HepG2 (cell line): ENCODE data around the gene MEX3D. TPM values are rescaled to one million over a fixed set of nuclear protein-coding genes. Genes with fewer than 3 reads are reported as not detected.

Source experiments
- AGO2 ChIP-seq: fragments of 200-400 bp; formaldehyde crosslinking; optimal IDR thresholded peaks from 2 replicates; pipeline ENCODE3; 2017; ENCODE audit warnings: mild to moderate bottlenecking, low read depth, low read length, moderate library complexity
- GZF1 ChIP-seq: sonication (generic); formaldehyde crosslinking; IDR thresholded peaks from 2 replicates; pipeline ENCODE4 v1.5.1; 2020; ENCODE audit warnings: mild to moderate bottlenecking, missing genetic modification reagents
- IKZF4 ChIP-seq: sonication (generic); formaldehyde crosslinking; IDR thresholded peaks from 2 replicates; pipeline ENCODE4 v1.5.1; 2020; ENCODE audit warnings: borderline replicate concordance, mild to moderate bottlenecking, low read depth, missing genetic modification reagents; ENCODE audit errors: not compliant biosample characterization
- JUN ChIP-seq: sonication (generic); formaldehyde crosslinking; IDR thresholded peaks from 2 replicates; pipeline ENCODE4 v1.4.0; 2020; ENCODE audit warnings: mild to moderate bottlenecking, missing genetic modification reagents
- MED13 ChIP-seq: sonication (generic); formaldehyde crosslinking; IDR thresholded peaks from 2 replicates; pipeline ENCODE4 v1.5.0; 2020; ENCODE audit warnings: missing genetic modification reagents
- MEIS1 ChIP-seq: sonication (generic); formaldehyde crosslinking; IDR thresholded peaks from 2 replicates; pipeline ENCODE4 v1.9.0; 2021; ENCODE audit warnings: mild to moderate bottlenecking, missing genetic modification reagents, moderate library complexity, borderline replicate concordance
- NAIF1 ChIP-seq: sonication (generic); formaldehyde crosslinking; IDR thresholded peaks from 2 replicates; pipeline ENCODE4 v1.5.0; 2020; ENCODE audit warnings: mild to moderate bottlenecking, missing genetic modification reagents, borderline replicate concordance
- PAWR ChIP-seq: sonication (generic); formaldehyde crosslinking; IDR thresholded peaks from 2 replicates; pipeline ENCODE4 v1.4.0; 2020; ENCODE audit warnings: missing genetic modification reagents, mild to moderate bottlenecking, borderline replicate concordance
- PRMT3 ChIP-seq: sonication (generic); formaldehyde crosslinking; IDR thresholded peaks from 2 replicates; pipeline ENCODE4 v1.8.1; 2022; ENCODE audit warnings: low read depth, mild to moderate bottlenecking, moderate library complexity, missing genetic modification reagents, borderline replicate concordance
- TBX2 ChIP-seq: sonication (generic); formaldehyde crosslinking; IDR thresholded peaks from 2 replicates; pipeline ENCODE4 v1.5.0; 2020; ENCODE audit warnings: missing genetic modification reagents, mild to moderate bottlenecking, borderline replicate concordance
- ZFY ChIP-seq: sonication (generic); formaldehyde crosslinking; IDR thresholded peaks from 2 replicates; pipeline ENCODE4 v1.4.0; 2020; ENCODE audit warnings: missing genetic modification reagents
- ZNF143 ChIP-seq: sonication (generic); formaldehyde crosslinking; IDR thresholded peaks from 2 replicates; pipeline ENCODE4 v1.4.0; 2020; ENCODE audit warnings: missing genetic modification reagents
- ZNF230 ChIP-seq: sonication (generic); formaldehyde crosslinking; IDR thresholded peaks from 2 replicates; pipeline ENCODE4 v1.4.0; 2020; ENCODE audit warnings: mild to moderate bottlenecking, missing genetic modification reagents
- ZNF232 ChIP-seq: sonication (generic); formaldehyde crosslinking; IDR thresholded peaks from 2 replicates; pipeline ENCODE4 v1.4.0; 2020; ENCODE audit warnings: missing genetic modification reagents, borderline replicate concordance
- ZNF292 ChIP-seq: sonication (generic); formaldehyde crosslinking; IDR thresholded peaks from 2 replicates; pipeline ENCODE4 v1.8.1; 2022; ENCODE audit warnings: mild to moderate bottlenecking, low read depth, missing genetic modification reagents, borderline replicate concordance
- ZNF446 ChIP-seq: sonication (generic); formaldehyde crosslinking; IDR thresholded peaks from 2 replicates; pipeline ENCODE4 v1.5.0; 2020; ENCODE audit warnings: mild to moderate bottlenecking, missing genetic modification reagents
- ZNF510 ChIP-seq: sonication (generic); formaldehyde crosslinking; IDR thresholded peaks from 2 replicates; pipeline ENCODE4 v1.4.0; 2020; ENCODE audit warnings: low read depth, mild to moderate bottlenecking, missing genetic modification reagents
- ZNF546 ChIP-seq: sonication (generic); formaldehyde crosslinking; conservative IDR thresholded peaks from 2 replicates; pipeline ENCODE4 v1.8.1; 2023; ENCODE audit warnings: mild to moderate bottlenecking, missing genetic modification reagents
- ZNF558 ChIP-seq: sonication (generic); formaldehyde crosslinking; IDR thresholded peaks from 2 replicates; pipeline ENCODE4 v1.9.0; 2022; ENCODE audit warnings: mild to moderate bottlenecking, missing genetic modification reagents, borderline replicate concordance
- ZNF615 ChIP-seq: sonication (generic); formaldehyde crosslinking; IDR thresholded peaks from 2 replicates; pipeline ENCODE4 v1.5.0; 2020; ENCODE audit warnings: mild to moderate bottlenecking, missing genetic modification reagents, borderline replicate concordance
- ZSCAN31 ChIP-seq: sonication (generic); formaldehyde crosslinking; IDR thresholded peaks from 2 replicates; pipeline ENCODE4 v1.5.0; 2020; ENCODE audit warnings: low read depth, mild to moderate bottlenecking, missing genetic modification reagents
- polyA plus RNA-seq, 8 experiments: library from polyadenylated mRNA; depleted of rRNA in 3 of 8; stranded (reverse) in 7 of 8; unstranded in 1 of 8; fragments of >200 nt; fragmentation: Illumina TruSeq in 4 of 8; extraction: Trizol in 4 of 8; gene quantifications; 2 replicates each; pipeline versions ENCODE4 v1.2.1 to v1.2.3, GENCODE V29; 2011 to 2016; ENCODE audit warnings: low read depth in 4 of 8, missing spikeins in 1 of 8, mixed read lengths in 1 of 8; ENCODE audit not compliant: insufficient read depth in 1 of 8
- total RNA-seq, 5 experiments: library from RNA; depleted of rRNA; stranded (reverse); fragments of >200 nt; fragmentation: Illumina TruSeq; extraction: Trizol; gene quantifications; 2 replicates each; pipeline ENCODE4 v1.2.3, GENCODE V29; 2016; ENCODE audit warnings: low read depth in 1 of 5
- TF ChIP-seq, protein P1 (sequence below): sonication (generic); formaldehyde crosslinking; IDR thresholded peaks from 2 replicates; pipeline ENCODE4 v1.5.0; 2020; ENCODE audit warnings: mild to moderate bottlenecking, missing genetic modification reagents
- TF ChIP-seq, protein P2 (sequence below): sonication (generic); formaldehyde crosslinking; IDR thresholded peaks from 2 replicates; pipeline ENCODE4 v1.4.0; 2020; ENCODE audit warnings: missing genetic modification reagents

MEX3D gene
- total and polyA plus RNA-seq, 2 of the 13 experiments (the other 11 are each of a cell fraction or from before 2014, with no cell fraction given): 3.6 to 17.1 TPM

DNA sequence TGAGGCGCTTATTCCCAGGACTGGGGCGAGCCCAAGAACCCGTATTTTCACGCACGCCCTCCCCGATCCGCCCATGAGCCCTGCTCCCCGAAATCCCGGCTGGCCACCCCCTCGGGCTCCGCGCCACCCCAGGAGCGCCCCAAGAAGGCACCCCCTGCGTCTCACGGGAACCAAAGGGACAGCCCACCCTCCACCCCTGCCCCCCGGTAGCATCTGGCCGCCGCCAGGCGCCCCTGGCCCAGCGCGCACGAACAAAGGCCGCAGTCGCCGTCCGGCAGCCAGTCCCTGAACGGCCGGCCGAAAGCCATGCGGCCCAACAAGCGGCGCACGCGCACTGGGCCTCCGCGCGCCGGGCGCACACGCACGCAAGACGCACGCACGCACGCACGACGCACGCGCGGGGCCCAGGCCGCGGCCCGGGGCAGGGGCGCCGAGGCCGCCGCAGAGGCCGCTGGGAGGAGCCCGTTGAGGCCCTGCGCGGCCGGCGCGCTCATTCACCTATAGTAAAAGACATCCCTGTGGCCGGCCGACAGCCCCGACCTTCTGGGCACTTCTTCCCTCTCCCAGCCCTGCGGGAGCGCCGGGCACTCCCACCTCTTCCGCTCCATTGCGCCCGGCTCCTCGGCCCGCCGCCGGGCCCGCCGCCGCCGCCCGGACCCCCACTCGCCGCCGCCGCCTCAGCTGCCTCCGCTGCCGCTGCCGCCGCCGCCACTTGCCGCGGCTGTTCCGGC lies 24.1 kb upstream of the MEX3D start (continued):
- TF ChIP-seq TBX2 (CRISPR knock-in tag) (peak; percentile 48; the same call in 1 of the 2 replicates), NAIF1 (no peak; the same call in 1 of the 2 replicates), MED13 (CRISPR knock-in tag) (no peak), ZNF230 (CRISPR knock-in tag) (0 out of 2 replicates have a peak, but pooled peaks have one; percentile 83), ZNF510 (no peak; the same call in 1 of the 2 replicates), ZNF143 (CRISPR knock-in tag) (peak; percentile 74; the same call in 1 of the 2 replicates), ZSCAN31 (CRISPR knock-in tag) (peak; percentile 34; the same call in 1 of the 2 replicates), ZNF558 (CRISPR knock-in tag) (peak; percentile 85; the same call in 1 of the 2 replicates), PRMT3 (CRISPR knock-in tag) (0 out of 2 replicates have a peak, but pooled peaks have one; percentile 60), ZNF292 (CRISPR knock-in tag) (no peak), AGO2 (peak; percentile 94), JUN (CRISPR knock-in tag) (0 out of 2 replicates have a peak, but pooled peaks have one; percentile 21), IKZF4 (peak; percentile 63), MEIS1 (CRISPR knock-in tag) (peak; percentile 69; the same call in 1 of the 2 replicates), ZFY (CRISPR knock-in tag) (peak; percentile 92), GZF1 (CRISPR knock-in tag) (peak; percentile 20; the same call in 1 of the 2 replicates), ZNF615 (CRISPR knock-in tag) (no peak), ZNF232 (CRISPR knock-in tag) (0 out of 2 replicates have a peak, but pooled peaks have one; percentile 6), ZNF446 (peak; percentile 87), ZNF546 (CRISPR knock-in tag) (no peak), PAWR (CRISPR knock-in tag) (0 out of 2 replicates have a peak, but pooled peaks have one; percentile 80)
- TF ChIP-seq, protein P1, sequence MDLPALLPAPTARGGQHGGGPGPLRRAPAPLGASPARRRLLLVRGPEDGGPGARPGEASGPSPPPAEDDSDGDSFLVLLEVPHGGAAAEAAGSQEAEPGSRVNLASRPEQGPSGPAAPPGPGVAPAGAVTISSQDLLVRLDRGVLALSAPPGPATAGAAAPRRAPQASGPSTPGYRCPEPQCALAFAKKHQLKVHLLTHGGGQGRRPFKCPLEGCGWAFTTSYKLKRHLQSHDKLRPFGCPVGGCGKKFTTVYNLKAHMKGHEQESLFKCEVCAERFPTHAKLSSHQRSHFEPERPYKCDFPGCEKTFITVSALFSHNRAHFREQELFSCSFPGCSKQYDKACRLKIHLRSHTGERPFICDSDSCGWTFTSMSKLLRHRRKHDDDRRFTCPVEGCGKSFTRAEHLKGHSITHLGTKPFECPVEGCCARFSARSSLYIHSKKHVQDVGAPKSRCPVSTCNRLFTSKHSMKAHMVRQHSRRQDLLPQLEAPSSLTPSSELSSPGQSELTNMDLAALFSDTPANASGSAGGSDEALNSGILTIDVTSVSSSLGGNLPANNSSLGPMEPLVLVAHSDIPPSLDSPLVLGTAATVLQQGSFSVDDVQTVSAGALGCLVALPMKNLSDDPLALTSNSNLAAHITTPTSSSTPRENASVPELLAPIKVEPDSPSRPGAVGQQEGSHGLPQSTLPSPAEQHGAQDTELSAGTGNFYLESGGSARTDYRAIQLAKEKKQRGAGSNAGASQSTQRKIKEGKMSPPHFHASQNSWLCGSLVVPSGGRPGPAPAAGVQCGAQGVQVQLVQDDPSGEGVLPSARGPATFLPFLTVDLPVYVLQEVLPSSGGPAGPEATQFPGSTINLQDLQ (CRISPR knock-in tag): no peak; the same call in 1 of the 2 replicates
- TF ChIP-seq, protein P2, sequence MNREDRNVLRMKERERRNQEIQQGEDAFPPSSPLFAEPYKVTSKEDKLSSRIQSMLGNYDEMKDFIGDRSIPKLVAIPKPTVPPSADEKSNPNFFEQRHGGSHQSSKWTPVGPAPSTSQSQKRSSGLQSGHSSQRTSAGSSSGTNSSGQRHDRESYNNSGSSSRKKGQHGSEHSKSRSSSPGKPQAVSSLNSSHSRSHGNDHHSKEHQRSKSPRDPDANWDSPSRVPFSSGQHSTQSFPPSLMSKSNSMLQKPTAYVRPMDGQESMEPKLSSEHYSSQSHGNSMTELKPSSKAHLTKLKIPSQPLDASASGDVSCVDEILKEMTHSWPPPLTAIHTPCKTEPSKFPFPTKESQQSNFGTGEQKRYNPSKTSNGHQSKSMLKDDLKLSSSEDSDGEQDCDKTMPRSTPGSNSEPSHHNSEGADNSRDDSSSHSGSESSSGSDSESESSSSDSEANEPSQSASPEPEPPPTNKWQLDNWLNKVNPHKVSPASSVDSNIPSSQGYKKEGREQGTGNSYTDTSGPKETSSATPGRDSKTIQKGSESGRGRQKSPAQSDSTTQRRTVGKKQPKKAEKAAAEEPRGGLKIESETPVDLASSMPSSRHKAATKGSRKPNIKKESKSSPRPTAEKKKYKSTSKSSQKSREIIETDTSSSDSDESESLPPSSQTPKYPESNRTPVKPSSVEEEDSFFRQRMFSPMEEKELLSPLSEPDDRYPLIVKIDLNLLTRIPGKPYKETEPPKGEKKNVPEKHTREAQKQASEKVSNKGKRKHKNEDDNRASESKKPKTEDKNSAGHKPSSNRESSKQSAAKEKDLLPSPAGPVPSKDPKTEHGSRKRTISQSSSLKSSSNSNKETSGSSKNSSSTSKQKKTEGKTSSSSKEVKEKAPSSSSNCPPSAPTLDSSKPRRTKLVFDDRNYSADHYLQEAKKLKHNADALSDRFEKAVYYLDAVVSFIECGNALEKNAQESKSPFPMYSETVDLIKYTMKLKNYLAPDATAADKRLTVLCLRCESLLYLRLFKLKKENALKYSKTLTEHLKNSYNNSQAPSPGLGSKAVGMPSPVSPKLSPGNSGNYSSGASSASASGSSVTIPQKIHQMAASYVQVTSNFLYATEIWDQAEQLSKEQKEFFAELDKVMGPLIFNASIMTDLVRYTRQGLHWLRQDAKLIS (CRISPR knock-in tag): no peak; the same call in 1 of the 2 replicates
